CD4-positive, alpha-beta T cell treated with Interleukin-17A for 1 hour (primary cell): ENCODE results near the gene POLR3K.
"Not testable (repeated sequence)": the region's sequence is repeated elsewhere in the genome, so short reads cannot be mapped to it uniquely, and the experiment has no call there.

ENCODE experiments used
- DNase-seq: peaks from one replicate; pipeline ENCODE4 v3.0.0-alpha.2; 2020

The POLR3K gene

DNA sequence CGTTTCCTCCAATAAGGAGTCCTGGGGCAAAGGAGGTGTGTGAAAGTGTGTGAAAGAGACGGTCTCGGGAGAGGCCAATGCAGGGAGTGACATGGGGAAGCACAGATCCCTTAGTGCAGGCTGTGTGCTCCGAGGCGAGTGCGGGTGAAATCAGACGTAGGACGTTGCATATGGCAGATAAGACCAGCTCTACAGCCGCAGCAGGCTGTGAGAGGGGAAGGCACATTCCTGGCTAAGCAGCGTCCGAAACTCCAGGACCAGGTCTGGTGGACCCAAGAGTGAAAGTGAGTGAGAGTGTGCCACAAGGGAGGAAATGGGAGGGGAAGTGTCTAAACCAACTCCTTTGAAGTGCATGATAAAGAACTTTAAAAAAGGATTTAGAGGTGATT lies 11.3 kb downstream of the POLR3K start:
- DNase-seq: no peak

DNA sequence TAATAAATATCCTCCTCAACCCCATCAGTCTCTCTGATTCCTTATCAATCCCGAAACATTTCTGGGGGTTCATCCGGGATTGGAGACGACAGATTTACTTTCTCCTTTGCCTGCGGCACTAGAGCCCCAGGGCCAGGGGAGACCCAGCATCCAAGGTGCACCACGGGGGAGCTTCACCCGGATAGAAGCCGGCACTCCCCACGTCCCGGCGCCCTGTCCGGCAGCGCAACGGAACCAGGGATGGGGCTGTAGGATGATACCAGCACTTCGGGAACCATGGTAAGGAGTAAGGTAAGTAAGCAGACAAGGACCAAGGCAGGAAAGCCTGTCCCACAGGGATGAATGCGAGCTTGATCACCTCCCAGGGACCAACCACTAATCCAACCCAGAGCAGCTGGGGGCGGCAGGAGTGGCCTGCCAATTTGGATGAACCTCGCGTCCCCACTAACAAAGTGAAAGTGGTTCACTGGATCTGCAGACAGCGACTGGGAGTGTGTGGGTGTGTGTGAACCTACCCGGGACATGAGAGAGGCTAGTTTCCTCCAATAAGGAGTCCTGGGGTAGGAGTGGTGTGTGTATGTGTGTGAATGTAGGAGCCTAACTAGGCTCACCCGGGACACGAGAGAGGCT lies 11.9 kb downstream of the POLR3K start:
- no peak for DNase-seq

DNA sequence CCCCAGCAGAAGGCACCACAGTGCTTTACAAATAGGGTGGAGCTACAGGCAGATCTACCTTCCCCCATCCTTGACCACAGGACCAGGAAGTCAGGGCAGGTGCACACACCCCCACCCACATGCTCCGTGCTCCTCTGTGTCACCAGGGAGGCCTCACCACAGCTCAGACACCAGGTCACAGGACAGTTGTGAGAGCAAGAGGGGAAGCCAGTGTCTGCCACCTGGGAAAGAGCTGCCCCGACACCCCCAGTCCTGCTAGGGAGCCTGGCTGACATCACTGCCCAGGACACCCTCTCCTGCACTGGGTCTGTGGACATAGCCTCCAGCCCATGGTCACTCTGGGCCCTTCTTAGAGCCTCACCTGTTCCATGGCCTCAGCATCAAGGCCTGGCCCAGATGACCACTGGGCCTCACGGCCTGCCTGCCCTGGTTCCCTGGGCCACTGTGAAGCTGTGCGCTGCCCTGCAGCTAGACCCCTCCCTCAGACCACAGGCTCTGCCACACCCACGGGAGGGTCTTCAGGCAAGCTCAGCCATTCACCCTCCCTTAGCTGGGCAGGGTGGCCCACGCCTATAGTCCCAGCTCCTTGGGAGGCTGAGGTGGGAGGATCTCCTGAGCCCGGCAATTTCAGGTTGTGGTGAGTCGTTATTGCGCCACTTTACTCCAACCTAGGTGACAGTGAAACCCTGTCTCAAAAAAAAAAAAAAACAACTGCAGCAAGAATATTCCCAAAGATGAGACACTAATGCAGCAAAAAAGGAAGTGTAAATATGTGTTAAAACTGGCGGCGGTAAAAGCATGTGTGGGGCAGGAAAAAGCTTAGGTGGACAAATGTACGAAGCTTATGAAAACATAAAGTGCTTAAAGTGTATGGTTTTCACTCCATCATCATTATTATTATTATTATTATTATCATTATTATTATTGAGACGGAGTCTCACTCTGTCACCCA lies 14.2 kb downstream of the POLR3K start:
- peak; percentile 74 for DNase-seq

DNA sequence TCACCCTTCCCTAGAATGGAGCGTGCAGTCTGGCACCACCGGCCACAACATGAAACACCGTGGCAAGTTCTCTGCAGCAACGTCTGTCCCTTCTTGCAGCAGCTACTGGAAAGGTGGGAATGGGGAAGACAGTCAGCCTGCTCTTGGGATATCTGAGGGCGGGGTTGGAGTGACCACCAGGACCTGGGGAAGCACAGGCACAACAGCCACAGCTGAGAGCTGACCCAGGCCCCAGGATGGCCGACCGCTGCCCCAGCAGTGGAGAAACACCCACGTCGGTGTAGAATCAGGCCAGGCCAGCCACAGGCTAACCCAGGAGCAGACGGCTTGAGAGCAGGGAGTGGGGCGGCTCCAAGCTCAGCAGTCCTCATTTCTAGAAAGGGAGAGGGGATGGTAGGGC lies 15.2 kb downstream of the POLR3K start:
- not testable (repeated sequence) for DNase-seq

DNA sequence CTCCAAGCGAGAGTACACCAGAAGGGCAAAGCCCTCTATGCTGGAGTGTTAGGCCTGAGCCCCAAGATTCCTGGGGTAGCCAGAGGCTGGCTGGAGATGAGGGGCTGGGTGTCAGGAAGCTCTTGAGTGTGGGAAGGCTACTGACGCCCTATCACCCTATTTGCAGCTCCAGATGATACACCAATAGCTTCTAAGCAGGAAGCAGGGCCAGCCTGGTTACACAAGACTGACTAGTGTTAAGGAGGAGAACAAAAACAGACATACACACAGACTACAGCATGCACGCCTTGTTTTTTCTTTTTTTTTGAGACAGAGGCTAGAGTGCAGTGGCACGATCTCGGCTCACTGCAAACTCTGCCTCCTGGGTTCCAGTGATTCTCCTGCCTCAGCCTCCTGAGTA lies 15.9 kb downstream of the POLR3K start:
- DNase-seq: no peak

DNA sequence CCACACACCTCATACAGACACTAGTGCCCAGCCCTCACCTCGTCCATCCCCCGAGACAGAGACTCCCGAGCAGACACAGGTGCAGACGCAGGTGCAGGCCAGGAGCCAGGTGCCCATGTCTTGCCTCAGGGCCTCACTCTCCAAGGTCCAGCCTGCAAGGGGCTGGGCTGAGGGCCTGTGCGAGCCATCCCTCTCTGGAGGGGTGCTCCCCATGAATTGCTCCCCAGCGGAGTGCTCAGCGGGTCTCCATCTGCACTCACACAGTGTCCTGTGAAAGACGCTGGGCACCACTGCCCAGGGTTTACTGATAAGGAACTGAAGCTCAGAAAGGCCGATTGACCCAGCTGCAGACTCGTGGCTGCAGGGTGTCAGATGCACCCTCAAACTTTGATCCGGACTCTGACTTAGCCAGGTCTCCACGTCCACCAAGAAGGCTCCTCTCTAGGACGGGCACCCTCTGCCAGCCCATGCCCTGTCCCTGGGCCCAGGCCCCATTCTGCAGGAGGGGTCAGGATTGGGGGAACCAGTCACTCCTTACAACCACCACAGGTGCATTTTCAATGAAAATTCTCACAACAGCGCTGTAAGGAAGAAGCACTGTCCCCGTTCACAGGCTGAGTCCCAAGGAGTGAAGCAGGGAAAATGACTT lies 16.9 kb downstream of the POLR3K start:
- DNase-seq: no peak

DNA sequence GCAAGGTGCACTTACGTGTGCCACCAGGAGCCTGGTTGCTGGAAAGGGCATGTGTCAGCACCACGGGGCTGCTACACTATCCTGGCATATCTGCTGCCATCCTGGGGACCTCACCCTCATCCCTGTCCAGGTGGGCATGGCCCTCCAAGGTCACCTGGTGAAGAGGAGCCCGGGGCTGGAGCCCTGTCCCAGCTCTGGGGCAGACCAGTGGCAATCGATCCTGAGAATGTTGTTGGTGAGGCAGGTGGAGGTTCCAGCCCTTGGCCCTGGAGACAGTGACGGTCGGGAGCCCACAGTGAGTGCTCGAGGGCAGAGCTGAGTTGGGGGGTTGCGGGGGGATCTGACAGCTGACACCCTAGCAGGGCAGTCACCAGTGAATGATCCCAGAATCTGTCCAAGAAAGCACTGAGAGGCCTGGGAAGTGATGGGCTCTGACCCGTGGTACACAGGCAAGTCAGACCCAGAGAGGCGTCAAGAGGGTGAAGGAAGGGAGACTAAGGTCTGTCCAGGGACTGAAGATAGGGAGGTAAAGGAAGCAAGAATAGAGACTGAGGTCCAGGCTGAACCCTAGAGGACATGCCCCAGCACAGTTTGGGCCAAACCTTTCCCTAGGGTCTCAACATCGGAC lies 17.6 kb downstream of the POLR3K start:
- no peak for DNase-seq

DNA sequence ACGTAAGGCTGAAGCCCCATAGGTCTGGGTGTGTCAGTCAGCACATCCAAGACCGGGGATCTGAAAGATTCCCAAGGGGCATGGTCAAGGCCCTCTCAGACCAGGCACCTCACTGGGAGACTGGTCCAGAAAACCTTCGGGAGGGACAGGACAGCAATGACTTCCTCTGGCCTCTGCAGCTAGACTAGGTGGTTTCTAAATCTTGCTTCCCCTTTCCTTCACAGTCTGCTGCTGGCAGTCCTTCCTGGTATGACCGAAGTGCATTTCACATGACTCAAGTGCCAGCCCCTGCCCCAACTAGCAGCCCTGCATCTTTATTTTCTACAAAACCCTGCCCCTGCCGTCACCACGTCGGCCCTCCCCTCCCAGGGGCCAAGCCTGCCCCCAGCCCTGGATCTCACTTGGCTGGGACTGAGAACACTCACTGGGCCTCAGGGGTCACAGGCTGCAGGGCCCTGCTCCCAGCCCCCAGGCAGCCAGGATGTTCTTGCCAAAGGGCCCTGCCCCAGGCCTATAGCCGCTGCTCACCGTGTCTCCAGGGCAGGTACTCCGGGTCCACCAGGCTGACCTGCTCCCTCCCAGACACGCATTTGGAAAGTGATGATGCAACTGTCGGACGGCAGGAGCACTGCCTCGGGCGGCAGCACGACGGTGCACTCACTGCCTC lies 18.3 kb downstream of the POLR3K start:
- DNase-seq: no peak

DNA sequence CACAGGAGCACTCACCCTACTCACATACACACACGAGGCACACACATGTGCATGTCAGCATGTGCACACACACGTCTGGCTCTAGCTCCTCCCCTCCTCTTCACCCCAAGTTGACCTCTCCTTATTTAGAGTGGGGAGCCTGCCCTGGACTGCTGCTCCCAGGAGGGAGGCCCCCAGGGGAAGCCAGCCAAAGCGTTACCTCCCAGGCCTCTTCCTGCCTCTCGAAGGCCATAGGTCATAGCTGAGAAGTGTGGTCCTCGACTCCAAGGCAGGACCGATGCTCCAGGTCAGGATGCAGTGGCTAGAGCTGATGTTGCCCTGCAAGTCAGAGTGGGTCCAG lies 18.8 kb downstream of the POLR3K start:
- DNase-seq: no peak

DNA sequence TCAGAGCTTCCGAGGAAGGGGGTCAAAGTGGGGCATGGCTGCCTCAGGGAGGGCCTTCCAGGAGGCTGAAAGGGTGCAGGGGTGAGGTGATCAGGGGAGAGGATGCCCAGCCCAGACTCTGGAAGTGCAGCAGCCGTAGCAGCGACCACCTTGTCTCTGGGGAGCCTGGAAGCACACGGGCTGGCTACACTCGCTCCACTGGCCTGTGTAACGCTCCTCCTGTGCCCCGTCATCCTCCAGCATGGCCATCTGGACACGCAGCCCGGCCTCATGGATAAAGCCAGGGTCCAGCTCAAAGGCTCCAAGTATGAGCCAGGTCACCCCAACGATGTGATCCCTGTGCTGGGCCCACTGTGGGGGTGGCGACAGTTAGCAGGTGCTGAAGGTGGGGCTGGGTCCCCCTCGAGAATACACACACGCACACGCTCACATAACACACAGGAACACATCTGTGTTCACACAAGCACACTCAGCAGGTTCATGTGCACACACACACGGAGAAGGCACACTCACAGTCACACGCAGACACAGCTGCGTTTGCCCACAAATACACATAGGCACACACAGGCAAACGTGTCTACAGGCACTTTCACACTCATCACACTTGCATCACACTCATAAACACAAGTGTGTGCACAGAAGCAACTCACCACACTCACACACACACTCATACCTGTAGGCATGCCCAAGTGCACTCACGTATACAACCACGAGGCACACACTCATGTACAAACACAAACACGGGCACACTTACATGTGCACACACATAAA lies 19.3 kb downstream of the POLR3K start:
- no peak for DNase-seq

DNA sequence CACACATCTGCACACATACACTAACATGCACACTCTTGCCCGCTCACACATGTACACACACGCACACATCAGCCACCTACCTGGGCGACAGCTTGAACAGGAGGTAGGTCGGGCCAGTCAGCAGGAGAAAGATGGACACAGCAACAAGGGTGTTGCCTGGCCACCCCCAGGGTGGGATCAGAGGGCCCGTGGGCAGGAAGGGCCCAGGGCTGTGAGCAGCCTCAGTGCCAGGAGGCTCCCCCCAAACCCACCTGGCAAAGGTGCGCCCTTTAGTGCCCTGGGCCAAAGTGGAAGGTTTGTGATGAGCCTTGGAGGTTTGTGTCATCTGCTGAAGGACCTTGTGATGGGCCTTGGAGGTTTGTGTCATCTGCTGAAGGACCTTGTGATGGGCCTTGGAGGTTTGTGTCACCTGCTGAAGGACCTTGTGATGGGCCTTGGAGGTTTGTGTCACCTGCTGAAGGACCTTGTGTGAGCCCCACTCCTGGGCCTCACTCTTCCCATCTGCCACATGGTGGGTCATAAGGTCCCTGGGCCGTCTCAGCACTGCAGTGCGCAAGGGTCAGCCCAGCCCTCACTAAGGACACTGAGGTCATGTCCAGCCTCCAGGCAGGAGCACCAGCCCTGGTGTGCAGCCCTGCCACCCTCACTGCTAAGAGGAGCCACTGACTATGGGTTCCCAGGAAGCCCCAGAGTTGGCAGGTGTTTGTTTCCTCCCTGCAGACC lies 20.1 kb downstream of the POLR3K start:
- not testable (repeated sequence) for DNase-seq

DNA sequence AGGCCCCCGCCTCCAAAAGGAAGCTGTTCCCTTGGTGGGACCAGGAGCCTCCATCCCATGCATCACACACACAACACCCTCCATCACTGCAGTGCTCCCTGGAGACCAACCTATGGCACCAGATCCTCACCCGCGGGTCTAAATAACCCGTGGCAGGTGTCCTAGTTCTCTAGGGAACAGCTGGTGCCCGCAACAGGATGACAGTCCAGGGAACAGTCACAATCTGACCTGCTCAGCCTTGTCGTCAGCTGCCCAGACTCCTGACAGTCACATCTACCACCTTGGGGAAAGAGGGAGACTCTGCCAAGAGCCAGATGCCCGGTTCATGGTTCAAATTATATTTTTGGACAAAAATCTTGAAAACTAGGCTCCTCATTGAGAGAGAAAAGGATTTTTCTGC lies 22.8 kb downstream of the POLR3K start:
- not testable (repeated sequence) for DNase-seq

DNA sequence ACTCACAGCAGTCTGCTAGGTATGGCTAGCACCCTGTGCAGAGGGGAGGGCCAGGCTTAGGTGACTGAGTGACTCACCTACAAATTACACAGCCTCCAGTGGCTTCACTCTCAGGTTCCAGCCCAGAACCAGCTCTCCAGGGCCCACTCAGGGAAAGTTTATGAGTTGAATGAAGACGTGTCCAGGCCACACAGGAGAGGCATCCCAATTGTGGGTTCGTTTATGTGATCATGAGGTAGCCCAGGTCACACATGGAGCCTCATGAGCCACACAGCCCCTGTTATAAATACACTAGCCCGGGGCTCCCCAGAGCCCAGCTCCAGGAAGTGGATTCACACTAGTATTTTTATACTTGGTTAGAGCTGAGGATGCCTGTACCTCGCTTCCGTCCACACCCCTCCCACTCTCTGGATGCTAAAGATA lies 27.5 kb downstream of the POLR3K start:
- not testable (repeated sequence) for DNase-seq

DNA sequence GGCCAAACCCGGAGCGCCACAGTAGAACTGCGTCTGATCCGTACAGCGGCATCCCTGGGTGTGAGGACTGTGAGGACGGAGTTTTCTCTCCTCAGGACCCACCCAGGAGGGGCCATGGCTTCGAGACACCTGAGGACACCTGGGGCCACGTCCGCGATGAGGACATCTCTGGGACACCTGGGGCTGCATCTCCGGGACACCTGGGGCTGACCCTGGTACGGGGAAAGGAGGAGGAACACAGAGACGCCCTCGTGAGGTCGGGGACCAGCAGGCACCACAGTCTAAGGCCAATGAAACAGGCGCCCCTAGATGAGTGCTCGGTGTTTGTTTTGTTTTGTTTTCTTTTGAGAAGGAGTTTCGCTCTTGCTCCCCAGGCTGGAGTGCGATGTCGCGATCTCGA lies 29.3 kb downstream of the POLR3K start:
- DNase-seq: not testable (repeated sequence)

DNA sequence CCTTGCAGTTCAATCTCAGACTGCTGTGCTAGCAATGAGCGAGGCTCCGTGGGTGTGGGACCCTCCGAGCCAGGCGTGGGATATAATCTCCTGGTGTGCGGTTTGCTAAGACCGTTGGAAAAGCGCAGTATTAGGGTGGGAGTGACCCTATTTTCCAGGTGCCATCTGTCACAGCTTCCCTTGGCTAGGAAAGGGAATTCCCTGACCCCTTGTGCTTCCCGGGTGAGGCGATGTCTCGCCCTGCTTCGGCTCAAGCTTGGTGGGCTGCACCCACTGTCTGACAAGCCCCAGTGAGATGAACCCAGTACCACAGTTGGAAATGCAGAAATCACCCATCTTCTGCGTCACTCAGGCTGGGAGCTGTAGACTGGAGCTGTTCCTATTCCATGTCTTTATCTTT lies 32.5 kb downstream of the POLR3K start:
- DNase-seq: not testable (repeated sequence)

DNA sequence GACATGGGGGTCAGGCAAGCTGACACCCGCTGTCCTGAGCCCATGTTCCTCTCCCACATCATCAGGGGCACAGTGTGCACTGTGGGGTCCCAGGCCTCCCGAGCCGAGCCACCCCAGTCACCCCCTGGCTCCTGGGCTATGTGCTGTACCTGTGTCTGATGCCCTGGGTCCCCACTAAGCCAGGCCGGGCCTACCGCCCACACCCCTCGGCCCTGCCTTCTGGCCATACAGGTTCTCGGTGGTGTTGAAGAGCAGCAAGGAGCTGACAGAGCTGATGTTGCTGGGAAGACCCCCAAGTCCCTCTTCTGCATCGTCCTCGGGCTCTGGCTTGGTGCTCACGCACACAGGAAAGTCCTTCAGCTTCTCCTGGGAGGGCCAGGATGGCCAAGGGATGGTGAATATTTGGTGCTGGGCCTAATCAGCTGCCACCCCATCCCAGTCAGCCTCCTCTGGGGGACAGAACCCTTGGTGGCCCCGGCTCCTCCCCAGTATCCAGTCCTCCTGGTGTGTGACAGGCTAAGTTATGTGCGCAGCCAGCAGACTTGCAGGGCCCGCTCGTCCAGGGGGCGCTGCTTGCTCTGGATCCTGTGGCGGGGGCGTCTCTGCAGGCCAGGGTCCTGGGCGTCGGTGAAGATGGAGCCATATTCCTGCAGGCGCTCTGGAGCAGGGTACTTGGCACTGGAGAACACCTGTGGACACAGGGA lies 36.2 kb downstream of the POLR3K start:
- not testable (repeated sequence) for DNase-seq

DNA sequence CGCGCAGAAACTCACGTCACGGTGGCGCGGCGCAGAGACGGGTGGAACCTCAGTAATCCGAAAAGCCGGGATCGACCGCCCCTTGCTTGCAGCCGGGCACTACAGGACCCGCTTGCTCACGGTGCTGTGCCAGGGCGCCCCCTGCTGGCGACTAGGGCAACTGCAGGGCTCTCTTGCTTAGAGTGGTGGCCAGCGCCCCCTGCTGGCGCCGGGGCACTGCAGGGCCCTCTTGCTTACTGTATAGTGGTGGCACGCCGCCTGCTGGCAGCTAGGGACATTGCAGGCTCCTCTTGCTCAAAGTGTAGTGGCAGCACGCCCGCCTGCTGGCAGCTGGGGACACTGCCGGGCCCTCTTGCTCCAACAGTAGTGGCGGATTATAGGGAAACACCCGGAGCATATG lies 42.6 kb downstream of the POLR3K start:
- DNase-seq: peak; percentile 94

DNA sequence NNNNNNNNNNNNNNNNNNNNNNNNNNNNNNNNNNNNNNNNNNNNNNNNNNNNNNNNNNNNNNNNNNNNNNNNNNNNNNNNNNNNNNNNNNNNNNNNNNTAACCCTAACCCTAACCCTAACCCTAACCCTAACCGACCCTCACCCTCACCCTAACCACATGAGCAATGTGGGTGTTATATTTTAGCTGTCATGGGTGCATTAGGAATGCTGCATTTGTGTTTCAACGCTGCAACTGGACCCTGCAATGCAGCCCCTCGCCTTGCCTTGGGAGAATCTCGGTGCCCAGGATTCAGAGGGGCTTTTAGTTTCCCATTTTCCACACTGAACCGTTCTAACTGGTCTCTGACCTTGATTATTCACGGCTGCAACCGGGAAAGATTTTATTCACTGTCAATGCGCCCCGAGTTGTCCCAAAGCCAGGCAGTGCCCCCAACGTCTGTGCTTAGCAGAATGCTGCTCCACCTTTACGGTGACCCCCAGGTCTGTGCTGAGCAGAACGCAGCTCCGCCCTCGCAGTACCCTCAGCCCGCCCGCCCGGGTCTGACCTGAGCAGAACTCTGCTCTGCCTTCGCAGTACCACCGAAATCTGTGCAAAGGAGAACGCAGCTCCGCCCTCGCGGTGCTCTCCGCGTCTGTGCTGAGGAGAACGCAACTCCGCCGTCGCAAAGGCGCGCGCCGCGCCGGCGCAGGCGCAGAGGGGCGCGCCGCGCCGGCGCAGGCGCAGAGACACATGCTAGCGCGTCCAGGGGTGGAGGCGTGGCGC lies 43.3 kb downstream of the POLR3K start:
- DNase-seq: no peak
